GM10266 (cell line): ENCODE measurements around the gene SERPINA4.

ENCODE experiments used
- DNase-seq: peaks from one replicate; pipeline ENCODE4 v3.0.0; 2012; ENCODE audit errors: extremely low spot score
- TF ChIP-seq, protein P1 (sequence below): IDR thresholded peaks from 2 replicates; pipeline ENCODE4 v1.5.1; 2012; ENCODE audit warnings: mild to moderate bottlenecking, low read depth; ENCODE audit not compliant: control insufficient read depth, insufficient read depth; ENCODE audit errors: missing control alignments

The SERPINA4 gene

GRCh38 chr14:94592457-94592856 is 31.2 kb downstream of the SERPINA4 start:
- no peak for DNase-seq
- TF ChIP-seq, protein P1, sequence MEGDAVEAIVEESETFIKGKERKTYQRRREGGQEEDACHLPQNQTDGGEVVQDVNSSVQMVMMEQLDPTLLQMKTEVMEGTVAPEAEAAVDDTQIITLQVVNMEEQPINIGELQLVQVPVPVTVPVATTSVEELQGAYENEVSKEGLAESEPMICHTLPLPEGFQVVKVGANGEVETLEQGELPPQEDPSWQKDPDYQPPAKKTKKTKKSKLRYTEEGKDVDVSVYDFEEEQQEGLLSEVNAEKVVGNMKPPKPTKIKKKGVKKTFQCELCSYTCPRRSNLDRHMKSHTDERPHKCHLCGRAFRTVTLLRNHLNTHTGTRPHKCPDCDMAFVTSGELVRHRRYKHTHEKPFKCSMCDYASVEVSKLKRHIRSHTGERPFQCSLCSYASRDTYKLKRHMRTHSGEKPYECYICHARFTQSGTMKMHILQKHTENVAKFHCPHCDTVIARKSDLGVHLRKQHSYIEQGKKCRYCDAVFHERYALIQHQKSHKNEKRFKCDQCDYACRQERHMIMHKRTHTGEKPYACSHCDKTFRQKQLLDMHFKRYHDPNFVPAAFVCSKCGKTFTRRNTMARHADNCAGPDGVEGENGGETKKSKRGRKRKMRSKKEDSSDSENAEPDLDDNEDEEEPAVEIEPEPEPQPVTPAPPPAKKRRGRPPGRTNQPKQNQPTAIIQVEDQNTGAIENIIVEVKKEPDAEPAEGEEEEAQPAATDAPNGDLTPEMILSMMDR, result no peak

DNA sequence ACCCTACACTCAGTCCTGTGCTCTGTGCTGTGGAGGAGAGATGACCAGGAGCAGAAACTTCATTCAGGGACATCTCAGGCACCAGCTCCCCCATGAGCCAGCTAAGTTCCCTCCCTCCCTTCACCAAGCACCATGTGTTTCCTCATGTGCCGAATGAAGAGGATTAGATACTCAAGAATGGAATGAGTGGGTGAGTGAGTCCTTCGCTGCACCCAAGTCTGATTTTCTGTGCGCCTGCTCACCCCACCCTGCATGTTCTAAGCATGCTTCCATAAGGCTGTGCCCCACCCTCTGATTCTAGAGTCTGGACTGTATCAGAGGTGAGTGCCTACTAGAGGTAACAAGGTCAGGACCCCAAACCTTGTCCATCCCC is 32.1 kb downstream of the SERPINA4 start:
- no peak for DNase-seq

DNA sequence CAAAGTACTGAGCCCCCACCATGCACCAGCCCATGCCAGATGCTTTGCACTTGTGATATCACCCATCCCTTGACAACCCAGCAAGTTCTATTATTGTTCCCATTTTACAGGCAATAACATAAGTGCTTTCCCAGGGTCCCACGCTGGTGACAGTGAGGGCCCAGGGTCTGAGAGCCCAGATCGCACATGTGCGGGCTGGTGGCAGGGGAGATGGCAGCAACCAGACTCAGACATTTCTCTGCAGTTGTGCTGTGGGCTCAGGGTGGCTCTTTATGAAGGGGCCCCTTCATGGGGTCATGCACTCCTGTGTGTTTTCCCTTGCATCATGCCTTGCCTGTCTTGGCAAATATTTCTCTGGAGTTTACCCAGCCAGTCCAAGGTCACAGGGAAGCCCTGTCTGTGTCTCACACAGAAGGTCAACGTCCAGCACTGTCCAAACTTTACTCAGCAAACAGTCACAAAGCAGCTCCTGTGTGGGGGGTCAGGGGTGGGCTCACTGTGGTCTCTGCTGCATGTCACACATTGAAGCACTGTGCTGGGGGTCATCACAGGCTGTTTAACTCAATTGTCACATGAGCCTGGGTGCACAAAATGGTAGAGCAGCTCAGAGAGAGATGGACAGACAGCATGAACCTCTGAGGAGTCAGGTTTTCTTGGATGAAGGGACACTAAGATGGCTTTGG is 32.6 kb downstream of the SERPINA4 start:
- no peak for DNase-seq
- TF ChIP-seq, protein P1, result no peak

More for the DNA sequence above, 32.1 kb downstream of the SERPINA4 start:
- TF ChIP-seq, protein P1, result no peak

DNA sequence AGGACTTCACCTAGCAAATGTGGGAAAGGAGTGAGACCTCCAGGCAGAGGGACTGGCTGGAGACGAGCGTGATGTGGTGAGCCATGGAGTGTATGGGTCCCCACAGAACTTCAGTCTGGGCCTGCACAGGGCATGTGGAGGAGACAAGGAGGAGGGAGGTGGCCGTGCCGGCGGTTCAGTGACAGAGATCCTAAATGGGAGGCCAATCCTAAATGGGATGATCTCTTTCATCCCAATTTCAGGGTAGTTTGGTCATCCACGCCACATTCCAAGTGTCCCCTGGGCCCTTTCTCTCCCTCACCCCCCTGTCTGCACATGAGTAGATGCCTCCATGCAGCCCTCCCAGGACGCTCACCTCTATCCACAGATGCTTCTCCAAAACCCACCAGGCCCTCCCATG is 33.2 kb downstream of the SERPINA4 start:
- TF ChIP-seq, protein P1, result no peak
- no peak for DNase-seq

GRCh38 chr14:94595912-94596311 is 34.7 kb downstream of the SERPINA4 start:
- TF ChIP-seq, protein P1, result no peak
- no peak for DNase-seq

- TF ChIP-seq, protein P1, result no peak
- no peak for DNase-seq
Observed at GRCh38 chr14:94596361-94596760, 35.1 kb downstream of the SERPINA4 start.

GRCh38 chr14:94597788-94598187 is 36.5 kb downstream of the SERPINA4 start:
- no peak for DNase-seq
- TF ChIP-seq, protein P1, result no peak
